Prostate gland (tissue), 2 donors: ENCODE results near the gene APOL2. TPM values are rescaled to one million over a fixed set of nuclear protein-coding genes. Genes with fewer than 3 reads are reported as not detected.

ENCODE experiments used
- DNase-seq: peaks from one replicate; pipeline ENCODE4 v3.0.0-alpha.2; 2019; ENCODE audit warnings: low spot score
- H3K27ac ChIP-seq, 2 donors: fragments of 200-600 bp; sonication (generic); 2 replicates each; pipeline ENCODE4 v1.5.1; 2017 to 2019
- H3K27me3 ChIP-seq: fragments of 200-600 bp; sonication (generic); replicated peaks from 2 replicates; pipeline ENCODE4 v1.5.1; 2019; ENCODE audit not compliant: insufficient read depth
- H3K36me3 ChIP-seq, 2 donors: fragments of 200-600 bp; sonication (generic); 1 replicate in 1 of 2; 2 replicates in 1 of 2; pipeline versions ENCODE4 v1.5.1 to v1.8.1; 2017 to 2019
- H3K4me1 ChIP-seq: fragments of 200-600 bp; sonication (generic); replicated peaks from 2 replicates; pipeline ENCODE4 v1.5.1; 2019
- H3K4me3 ChIP-seq, 2 donors: fragments of 200-600 bp; sonication (generic); 2 replicates each; pipeline ENCODE4 v1.5.1; 2017 to 2019
- H3K9me3 ChIP-seq: fragments of 200-600 bp; sonication (generic); 2 replicates; pipeline ENCODE4 v1.5.1; 2017
- CTCF ChIP-seq, 4 experiments: fragments of 200-600 bp in 2 of 4; fragments of 450-650 bp in 2 of 4; sonication (generic) in 2 of 4; IDR thresholded peaks; 1 replicate in 3 of 4; 2 replicates in 1 of 4; pipeline ENCODE4 v1.5.1; 2016 to 2019; ENCODE audit warnings: antibody characterized with exemption in 4 of 4, mild to moderate bottlenecking in 2 of 4, moderate library complexity in 2 of 4
- POLR2A ChIP-seq: fragments of 450-650 bp; IDR thresholded peaks from one replicate; pipeline ENCODE4 v1.6.1; 2016; ENCODE audit warnings: antibody characterized with exemption, mild to moderate bottlenecking
- POLR2AphosphoS5 ChIP-seq: sonication (generic); formaldehyde crosslinking; IDR thresholded peaks from one replicate; pipeline ENCODE4 v1.6.1; 2017; ENCODE audit warnings: antibody characterized with exemption
- WGBS: methylation state at CpG from one replicate; pipeline ENCODE4 v1.1.5; 2018; 5-methylcytosine and 5-hydroxymethylcytosine counted together
- intact Hi-C: fragments of 100-400 bp; cut with DNase I; formaldehyde crosslinking; loops from one replicate; pipeline ENCODE4 v1.14.2; 2022
- total RNA-seq, 2 donors: library from RNA; depleted of rRNA; stranded (reverse); fragments of >200 nt; gene quantifications; one replicate each; pipeline ENCODE4 v1.1.0, GENCODE V29; 2016

The APOL2 gene
- total RNA-seq, 2 donors from 2014 or later: 35.2 to 64.1 TPM

DNA sequence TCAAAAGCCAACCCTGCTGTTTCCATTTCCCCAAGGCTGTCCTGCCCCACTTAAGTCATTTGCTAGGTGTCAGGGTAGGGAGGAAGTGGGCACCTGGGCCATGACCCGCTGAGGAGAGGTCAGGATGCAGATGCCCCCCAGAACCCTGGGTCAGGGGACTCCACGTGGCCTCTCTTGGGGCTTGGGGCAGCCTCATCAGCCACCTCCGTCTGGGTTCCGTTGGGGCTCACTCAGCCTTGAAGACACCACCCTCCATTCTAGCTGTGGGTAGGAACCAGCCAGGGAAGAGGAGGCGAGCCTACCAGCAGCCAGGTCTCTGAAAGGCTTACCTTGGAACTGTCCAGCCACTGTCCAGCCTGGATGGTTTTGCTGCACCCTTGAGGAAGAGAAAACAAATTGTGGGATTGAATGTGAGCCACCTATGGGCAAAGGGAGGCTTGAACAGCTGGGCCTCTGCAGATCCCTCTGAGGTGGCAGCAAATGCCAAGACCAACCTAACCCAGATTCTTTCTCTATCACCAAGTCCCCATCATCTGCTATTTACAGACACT, 40.3 kb downstream of the APOL2 start:
- H3K36me3 ChIP-seq: no peaks in the 10 kb centered on the region
- intact Hi-C loops: loop anchor here (5.0 kb wide), 1 partner anchor 78 kb away; no protein-coding TSS in a partner anchor
- no peaks in the 10 kb centered on the region for H3K27me3 ChIP-seq
- 74% methylated on average over 5 of the region's 5 CpGs for WGBS
- no peak for TF ChIP-seq POLR2AphosphoS5
- TF ChIP-seq CTCF (IDR thresholded peaks at IDR 0.05): no peak
- no peak for TF ChIP-seq POLR2A
- H3K4me1 ChIP-seq: peaks cover 8% of the 10 kb centered on the region
- H3K4me3 ChIP-seq: no peak overlapping the region
- H3K27ac ChIP-seq: peak overlapping the region in 1 of 2 donors; percentile 67
- DNase-seq: no peak
- H3K9me3 ChIP-seq: no peaks in the 10 kb centered on the region

DNA sequence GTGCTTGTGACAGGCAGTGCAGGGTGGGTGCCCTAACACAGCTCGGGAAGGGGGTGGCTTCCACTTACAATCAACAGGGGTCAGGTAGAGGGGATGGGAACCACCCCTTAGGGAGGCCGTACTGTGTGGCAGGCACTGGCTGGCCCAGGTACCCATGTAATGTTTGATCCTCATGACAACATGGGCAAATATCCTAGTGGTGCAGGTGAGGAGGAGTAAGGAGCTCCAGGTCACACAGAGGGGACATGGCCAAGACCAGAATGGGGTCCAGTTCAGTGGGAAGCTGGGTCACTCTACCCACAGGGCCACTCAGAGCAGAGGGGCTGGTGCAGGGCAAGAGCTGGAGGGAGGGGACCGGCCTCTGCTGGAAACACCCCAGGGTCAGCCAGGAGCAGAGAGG, 40.8 kb downstream of the APOL2 start:
- no peaks in the 10 kb centered on the region for H3K27me3 ChIP-seq

GRCh38 chr22:36197514-36198146, 41.7 kb downstream of the APOL2 start:
- Histone ChIP-seq H3K36me3 (no peaks in the 10 kb centered on the region), H3K27ac (peak overlapping the region; percentile 67 to 69), H3K9me3 (no peaks in the 10 kb centered on the region), H3K27me3 (no peaks in the 10 kb centered on the region), H3K4me3 (no peak overlapping the region), H3K4me1 (peaks cover 8% of the 10 kb centered on the region)
- no peak for DNase-seq
- intact Hi-C loops: loop anchor here (5.0 kb wide), 1 partner anchor 80 kb away; no protein-coding TSS in a partner anchor
- 32% methylated on average over 8 of the region's 8 CpGs for WGBS
- TF ChIP-seq POLR2A (no peak), CTCF (IDR thresholded peaks at IDR 0.05) (no peak), POLR2AphosphoS5 (no peak)

More for the DNA sequence above, 40.8 kb downstream of the APOL2 start:
- Histone ChIP-seq H3K27ac (peak overlapping the region; percentile 67 to 69), H3K9me3 (no peaks in the 10 kb centered on the region), H3K4me1 (peaks cover 8% of the 10 kb centered on the region), H3K36me3 (no peaks in the 10 kb centered on the region), H3K4me3 (no peak overlapping the region)
- TF ChIP-seq CTCF (IDR thresholded peaks at IDR 0.05): no peak
- no peak for TF ChIP-seq POLR2AphosphoS5
- TF ChIP-seq POLR2A: no peak
- intact Hi-C loops: loop anchor here (5.0 kb wide), 1 partner anchor 79 kb away; no protein-coding TSS in a partner anchor
- DNase-seq: no peak
- WGBS: 63% methylated on average over 3 of the region's 3 CpGs

DNA sequence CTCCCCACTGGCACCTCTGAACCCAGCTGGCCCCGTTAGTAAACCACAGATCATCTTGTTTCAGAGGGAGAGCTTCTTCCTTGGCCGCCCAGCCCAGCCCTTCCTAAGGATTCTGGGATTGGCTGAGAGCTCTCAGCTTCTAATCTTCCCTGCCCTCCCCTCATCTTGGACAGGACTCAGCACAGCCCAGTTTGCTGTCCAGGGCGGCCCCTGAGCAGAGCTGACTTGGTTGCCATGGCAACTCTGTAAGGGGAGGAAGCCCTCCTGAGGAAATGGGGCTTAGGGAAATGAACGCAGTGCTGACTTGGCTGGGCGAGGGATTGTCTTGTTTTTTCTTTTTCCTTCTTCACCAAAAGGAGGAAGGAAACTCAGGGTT, 42.3 kb downstream of the APOL2 start:
- WGBS: 20% methylated on average over 5 of the region's 5 CpGs
- no peak for TF ChIP-seq POLR2AphosphoS5
- Histone ChIP-seq H3K4me1 (peaks cover 6% of the 10 kb centered on the region), H3K9me3 (no peaks in the 10 kb centered on the region), H3K4me3 (no peak overlapping the region), H3K36me3 (no peaks in the 10 kb centered on the region), H3K27ac (peak overlapping the region; percentile 67 to 69), H3K27me3 (no peaks in the 10 kb centered on the region)
- no peak for DNase-seq
- intact Hi-C loops: loop anchor here (5.0 kb wide), 1 partner anchor 80 kb away; no protein-coding TSS in a partner anchor

- WGBS: 37% methylated on average over 6 of the region's 6 CpGs
- no peaks in the 10 kb centered on the region for H3K27me3 ChIP-seq
- no peak for TF ChIP-seq POLR2AphosphoS5
- no peak for TF ChIP-seq CTCF (IDR thresholded peaks at IDR 0.05)
- no peak for TF ChIP-seq POLR2A
- no peaks in the 10 kb centered on the region for H3K9me3 ChIP-seq
- intact Hi-C loops: loop anchor here (5.0 kb wide), 1 partner anchor 81 kb away; no protein-coding TSS in a partner anchor
- no peak for DNase-seq
- no peak overlapping the region for H3K4me3 ChIP-seq
- peaks cover under 1% of the 10 kb centered on the region for H3K4me1 ChIP-seq
- peak overlapping the region; percentile 67 to 69 for H3K27ac ChIP-seq
- H3K36me3 ChIP-seq: no peaks in the 10 kb centered on the region
Observed at GRCh38 chr22:36196254-36197064, 42.9 kb downstream of the APOL2 start.
